ENCODE results near the gene IGF1R.
A peak's percentile ranks its signal among the peaks of the same experiment; 100 is the strongest.

IGF1R gene

GRCh38 chr15:98775498-98776230, 127.3 kb downstream of the IGF1R start:
- no peak for DNase-seq (ENCODE audit: low read depth)

DNA sequence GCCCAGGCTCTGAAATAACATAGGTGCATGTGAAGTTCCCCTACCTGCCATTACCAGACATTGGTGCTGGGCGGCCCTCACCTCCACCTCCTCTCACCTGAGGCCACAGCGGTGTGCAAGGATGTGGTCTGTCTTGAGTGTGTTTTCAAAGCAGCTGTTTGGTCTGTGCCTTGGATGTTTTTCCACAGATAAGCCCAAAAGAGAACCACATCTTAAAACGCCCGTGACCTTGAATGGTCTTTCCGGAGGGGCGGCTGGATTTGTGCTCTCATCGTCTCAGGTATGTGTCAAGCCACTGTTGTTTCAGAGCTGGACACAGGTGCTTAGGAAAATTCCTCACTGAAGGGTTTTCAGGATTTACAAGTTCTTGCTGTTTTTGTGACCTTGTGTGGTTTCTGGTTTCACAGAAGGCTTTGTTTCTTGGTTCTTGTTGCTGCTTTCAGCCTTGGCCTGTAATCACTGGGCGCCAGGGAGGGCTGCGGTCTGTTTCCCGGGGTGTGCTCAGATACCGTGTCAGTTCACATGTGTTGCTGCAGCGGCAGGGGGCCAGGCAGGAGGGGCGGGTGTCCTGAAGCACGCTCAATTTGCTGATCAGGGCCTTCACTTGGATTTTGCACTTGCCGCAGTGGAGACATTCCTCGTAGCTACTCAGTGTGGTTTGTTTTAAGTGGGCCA, 128.4 kb downstream of the IGF1R start:
- DNase-seq (ENCODE audit: low read depth), result no peak

DNA sequence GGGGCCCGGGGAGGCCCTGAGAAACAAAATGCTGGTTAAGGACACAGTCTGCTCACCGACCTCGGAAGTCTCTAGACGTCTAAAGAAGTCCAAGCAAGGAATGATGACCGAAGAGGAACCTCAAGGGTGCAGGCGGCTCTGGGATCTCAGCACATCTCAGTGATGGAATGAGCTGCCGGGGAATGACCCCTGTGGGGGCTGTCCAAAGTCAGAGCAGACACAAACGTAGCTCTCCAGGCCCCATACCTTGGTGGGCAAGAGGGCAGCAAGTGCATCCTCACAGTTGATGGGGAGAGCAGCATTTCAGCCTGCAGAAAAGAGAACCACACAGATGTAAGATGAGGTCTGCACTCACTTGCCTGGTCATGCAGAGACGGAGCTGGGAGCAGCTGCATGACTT, 129.1 kb downstream of the IGF1R start:
- no peak for DNase-seq (ENCODE audit: low read depth)

DNA sequence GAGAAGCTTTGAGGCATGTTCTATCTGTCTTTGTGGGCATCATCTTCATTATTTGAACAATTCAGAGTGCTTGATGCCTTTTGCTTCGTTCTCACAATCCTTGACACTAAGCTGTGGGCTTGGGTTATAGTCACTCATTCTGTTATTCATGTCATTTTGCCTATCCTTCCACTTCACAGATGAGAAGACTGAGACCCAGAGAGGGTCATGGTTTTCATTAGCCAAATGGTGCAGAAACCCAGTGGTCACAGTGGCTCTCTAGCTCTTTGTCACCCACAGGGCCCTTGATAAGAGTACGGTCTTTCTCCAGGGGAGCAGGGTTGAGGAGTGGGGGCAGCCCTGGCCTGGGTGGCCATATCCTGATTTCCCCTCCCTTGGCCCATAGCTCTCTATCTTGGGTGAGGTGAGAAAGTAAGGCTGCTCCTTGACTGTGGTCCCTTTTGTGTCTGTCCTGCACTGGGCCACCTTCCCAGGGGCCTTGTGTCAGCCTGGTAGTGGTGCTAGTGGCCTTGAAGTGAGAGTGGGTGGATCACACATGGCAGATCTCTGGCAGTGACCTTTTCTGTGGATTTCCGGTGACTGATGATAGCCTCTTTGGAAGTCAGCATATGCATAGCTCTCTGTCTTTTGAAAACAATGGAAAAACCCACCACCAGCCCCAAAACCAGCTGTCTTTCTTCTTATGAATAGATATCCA, 130.1 kb downstream of the IGF1R start:
- no peak for DNase-seq (ENCODE audit: low read depth)

DNA sequence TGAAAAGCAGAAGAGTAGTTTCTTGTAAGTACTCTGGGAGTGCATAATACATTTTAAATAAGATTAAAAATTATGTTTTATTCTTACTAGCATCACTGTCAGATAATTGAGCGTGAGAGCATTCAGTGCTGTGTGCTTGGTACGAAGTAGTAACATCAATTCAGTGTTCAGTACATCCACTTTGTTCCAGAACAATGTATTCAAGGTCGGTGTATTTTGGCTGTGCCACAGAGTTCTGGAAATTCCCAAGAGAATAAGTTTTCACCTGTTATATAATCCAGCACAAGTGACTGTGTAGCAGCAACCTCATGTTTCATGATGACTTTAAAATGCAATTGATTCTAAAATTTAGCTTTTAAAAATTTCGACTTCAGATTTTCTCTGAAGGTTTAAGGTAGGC, 130.6 kb downstream of the IGF1R start:
- DNase-seq (ENCODE audit: low read depth), result no peak

GRCh38 chr15:98779463-98780071, 131.2 kb downstream of the IGF1R start:
- DNase-seq (ENCODE audit: low read depth), result peak; percentile 51

GRCh38 chr15:98781838-98782237, 133.5 kb downstream of the IGF1R start:
- DNase-seq (ENCODE audit: low read depth), result no peak

DNA sequence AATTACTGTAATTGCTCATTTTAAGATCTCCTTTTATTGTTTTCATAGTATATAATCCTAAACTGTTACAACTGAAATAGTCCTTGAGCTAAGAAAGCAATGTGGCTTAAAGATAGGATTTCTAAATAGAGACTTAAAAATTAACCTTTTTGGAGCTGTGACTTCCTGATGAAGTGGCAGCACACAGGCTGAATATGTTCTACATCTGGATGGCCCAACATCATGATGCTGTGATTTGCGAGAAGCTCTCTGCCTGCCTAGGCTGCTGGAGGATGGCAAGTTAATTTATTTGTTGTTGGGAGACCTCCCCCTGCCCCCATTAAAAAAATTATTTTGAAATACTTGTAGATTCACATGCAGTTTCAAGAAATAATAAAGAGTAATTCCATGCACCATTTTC, 134.5 kb downstream of the IGF1R start:
- DNase-seq (ENCODE audit: low read depth), result no peak

DNA sequence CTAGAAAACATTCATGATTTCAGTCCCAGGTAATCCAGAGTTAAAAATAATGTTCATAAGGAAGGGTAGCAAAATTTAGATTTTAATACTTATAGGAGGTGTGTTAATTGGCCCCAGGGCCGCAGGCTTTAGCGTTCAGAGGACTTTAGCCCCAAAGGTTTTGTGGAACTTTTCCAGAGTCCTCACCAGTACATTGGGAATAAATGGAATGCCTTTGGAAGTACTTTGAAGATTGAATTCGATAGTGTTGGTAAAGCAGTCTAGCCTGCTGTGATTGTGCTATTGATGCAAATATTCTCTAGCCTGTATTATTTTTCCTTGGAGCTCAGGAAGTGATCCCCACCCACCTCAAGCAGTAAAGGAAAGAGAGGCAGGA, 137.1 kb downstream of the IGF1R start:
- DNase-seq (ENCODE audit: low read depth), result no peak

GRCh38 chr15:98785807-98786621, 137.7 kb downstream of the IGF1R start:
- no peak for DNase-seq (ENCODE audit: low read depth)

- no peak for DNase-seq (ENCODE audit: low read depth)
Observed at GRCh38 chr15:98786717-98787116, 138.4 kb downstream of the IGF1R start.

DNA sequence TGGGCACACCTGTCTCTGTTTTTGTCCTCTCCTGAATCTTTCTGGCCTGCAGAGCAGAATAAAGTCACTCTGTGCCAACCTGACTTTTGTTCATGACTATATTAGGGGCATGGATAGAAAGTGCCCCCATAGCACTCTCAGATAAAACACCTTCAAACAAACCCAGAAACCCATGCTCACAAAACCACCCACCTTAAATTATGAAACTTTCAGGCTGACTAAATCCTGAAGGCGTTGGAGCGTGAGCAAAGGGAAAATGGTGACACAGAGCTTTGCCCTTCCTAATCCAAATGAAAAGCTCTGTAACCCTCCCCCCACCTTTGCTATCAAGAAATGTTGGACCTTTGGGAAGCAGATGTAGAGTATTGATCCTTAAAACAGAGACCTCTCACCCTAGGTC, 138.9 kb downstream of the IGF1R start:
- no peak for DNase-seq (ENCODE audit: low read depth)

DNA sequence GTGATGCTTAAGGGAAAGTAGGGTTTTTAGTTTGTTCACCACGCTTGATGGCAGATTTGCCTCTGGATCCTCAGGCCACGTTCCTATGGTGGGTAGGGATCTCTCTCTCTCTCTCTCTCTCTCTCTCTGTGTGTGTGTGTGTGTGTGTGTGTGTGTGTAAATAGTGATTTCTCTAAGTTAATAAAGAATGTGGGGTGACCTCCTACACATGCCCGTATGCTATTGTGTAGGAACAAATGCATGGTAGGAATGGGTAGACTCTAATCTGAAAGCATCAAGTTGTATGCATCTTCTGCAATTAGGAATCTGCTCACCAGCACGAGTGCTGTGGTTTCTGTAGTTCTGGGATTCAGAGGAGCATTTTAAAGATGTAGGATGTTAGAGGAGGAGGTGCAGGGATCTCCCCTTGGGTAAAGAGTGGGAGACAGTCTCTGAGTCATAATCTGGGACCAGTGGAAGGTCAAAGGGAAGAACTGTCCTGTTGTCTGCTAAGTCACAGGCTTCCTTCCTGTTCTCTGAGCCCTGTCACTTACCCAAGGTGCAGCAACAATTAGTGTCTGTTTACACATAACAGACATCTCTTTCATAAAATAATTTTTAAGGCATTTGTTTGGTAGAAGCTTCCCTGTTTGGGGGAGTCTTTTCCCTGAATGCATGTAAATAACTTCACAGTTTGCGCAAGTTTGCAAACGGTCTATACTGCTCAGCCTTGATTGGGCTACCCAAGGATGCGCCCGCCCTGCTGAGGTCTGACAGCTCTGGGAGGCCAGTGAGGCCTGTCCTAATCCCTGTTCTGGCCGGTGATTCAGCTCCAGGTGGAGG, 139.8 kb downstream of the IGF1R start:
- DNase-seq (ENCODE audit: low read depth), result no peak

GRCh38 chr15:98789020-98789419, 140.7 kb downstream of the IGF1R start:
- no peak for DNase-seq (ENCODE audit: low read depth)

DNA sequence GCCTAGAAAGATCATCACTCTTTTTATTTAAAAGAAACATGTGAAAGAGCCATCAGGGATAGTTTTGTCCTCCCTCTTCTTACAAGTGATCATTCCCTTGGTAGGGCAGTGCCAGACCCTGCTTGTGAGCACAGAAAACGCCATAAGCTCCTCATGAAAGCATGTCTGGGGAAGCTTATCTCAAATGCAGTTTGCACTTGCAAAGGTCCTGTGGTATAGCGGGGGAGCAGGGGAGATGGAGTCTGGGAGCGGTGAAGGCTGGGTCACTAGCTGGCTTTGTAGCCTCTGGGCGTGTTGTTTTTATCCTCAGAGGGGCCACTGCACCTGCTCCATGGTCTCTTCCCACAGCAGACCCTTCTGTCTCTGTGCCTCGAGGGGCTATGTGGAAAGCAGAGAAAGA, 141.9 kb downstream of the IGF1R start:
- DNase-seq (ENCODE audit: low read depth), result no peak

DNA sequence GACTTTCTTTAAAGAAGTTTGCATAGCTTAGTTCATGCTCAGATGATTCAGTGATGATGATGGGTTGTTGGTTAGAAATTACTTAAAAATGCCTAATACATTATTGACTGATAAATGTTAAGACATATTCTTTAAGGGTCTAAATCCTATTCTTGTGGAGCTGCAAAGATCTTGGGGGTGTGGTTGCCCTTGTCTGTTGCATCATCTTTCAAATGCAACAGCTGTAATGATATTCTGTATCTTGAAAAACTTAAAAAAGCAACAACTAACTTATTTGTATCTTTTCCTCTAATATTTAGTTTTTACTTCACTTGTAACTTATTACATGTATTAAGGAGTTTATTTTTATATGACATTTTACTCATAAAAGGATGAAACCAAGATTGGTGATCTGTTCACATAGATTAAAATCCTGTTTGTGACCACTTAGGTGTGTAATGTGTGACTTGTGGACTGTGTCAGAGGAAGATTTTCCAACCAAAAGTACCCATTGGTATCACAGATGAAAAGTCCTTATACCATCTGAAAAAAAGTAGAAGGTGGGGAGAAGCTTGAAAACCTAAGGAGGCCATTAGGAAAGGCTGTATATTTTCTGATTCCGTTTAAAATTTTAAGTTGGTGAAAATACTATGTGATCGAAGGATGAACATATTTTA, 142.8 kb downstream of the IGF1R start:
- no peak for DNase-seq (ENCODE audit: low read depth)

DNA sequence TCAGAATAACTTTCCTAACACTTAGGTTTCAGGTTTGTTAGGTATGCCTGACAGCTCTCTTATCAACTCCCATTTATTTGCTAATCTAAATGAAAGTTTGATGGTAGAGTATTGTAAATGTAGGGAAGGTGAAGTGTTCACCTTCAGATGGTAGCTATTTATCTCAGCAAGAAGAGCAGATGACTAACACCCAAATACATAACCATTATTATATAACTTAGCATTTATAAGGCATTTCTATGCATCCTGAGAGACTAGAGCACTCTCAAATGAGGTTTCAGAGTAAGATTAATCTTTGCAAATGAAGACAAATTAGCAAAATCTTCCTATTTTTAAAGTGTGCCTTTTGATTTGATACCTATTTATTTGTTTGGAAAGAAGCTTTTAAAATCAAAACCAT, 143.8 kb downstream of the IGF1R start:
- DNase-seq (ENCODE audit: low read depth), result no peak

DNA sequence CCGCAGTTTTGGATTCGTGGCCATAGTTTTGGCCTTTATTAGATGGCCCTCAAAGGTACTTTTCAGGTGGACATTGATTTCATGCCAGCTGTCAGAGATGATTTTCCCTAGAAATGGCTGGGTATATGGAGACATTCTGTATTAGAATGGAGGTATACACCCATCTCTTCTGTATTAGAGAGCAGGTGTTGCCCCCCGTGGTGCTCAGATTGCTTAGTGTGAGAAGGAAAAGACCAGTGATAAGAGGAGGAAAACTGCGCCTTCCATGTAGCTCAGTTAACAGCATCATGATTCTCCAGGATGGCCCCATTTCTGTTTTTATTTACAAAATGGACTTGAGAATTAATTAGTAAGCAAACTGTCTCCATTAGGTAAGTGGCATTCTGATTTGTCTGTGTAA, 145.9 kb downstream of the IGF1R start:
- no peak for DNase-seq (ENCODE audit: low read depth)

- no peak for DNase-seq (ENCODE audit: low read depth)
Observed at GRCh38 chr15:98794748-98795147, 146.4 kb downstream of the IGF1R start.

- DNase-seq (ENCODE audit: low read depth), result no peak
Observed at GRCh38 chr15:98795980-98796379, 147.6 kb downstream of the IGF1R start.

Data from stimulated activated CD8-positive, alpha-beta memory T cell treated with anti-CD3 and anti-CD28 coated beads, Interleukin-15, amount 100 ng/mL, for 1 hour (primary cell).